ENCODE data around the gene TSPAN31. TPM values are rescaled to one million over a fixed set of nuclear protein-coding genes. Genes with fewer than 3 reads are reported as not detected.

TSPAN31 gene
- total and polyA plus RNA-seq, 2 of the 8 experiments (the other 6 are each of a cell fraction or from before 2014, with no cell fraction given) = 15.8 to 31.4 TPM

DNA sequence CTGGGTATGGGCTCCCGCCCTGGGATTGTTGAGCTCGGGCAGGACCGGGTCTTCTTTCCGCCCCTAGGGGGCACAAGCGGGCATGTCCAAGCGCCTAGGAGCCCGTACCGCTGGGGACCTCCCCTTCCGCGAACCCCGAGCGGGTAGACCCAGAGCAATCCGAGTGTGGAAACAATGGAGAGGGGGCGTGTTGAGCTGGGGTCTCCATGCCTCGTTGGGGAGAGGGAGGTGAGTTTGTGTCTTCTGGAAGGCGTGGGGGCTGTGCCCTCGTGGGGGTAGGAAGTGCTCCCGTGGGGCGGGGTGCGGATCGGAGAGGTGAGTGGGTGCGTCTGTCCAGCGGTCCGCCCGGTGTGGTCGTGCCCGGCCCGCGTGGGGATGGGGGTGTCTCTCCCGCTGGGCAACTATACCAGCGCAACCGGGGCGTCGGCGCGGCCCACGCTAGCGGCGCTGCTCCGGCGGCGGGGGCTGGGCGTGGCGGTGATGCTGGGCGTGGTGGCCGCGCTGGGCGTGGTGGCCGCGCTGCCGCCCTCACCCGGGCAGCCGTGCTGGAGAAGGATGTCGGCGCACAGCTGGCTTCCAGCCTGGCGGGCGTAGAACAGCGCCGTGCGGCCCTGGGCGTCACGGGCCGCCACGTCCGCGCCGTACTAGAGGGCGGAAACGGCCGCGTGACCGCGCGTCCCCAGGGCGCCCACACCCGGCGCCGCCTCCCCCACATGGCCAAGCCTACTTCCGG is 18.5 kb upstream of the TSPAN31 start:
- Histone ChIP-seq H2AFZ (ENCODE audit: low read length) (no peak overlapping the region), H3K14ac (ENCODE audit: insufficient read length) (no peak overlapping the region), H3K4me2 (ENCODE audit: insufficient read depth in 1 of 2, low read depth in 2 of 2, low read length in 2 of 2) (peak overlapping the region; percentile 52 to 95), H2BK20ac (ENCODE audit: low read length) (no peak overlapping the region), H3K4ac (replicated peaks; ENCODE audit: insufficient read length, low read depth, low read length) (no peak overlapping the region), H4K5ac (ENCODE audit: insufficient read length, low read depth, low read length) (no peak overlapping the region), H2BK12ac (ENCODE audit: low read depth, low read length) (peak overlapping the region; percentile 75; the same call in 1 of the 2 replicates), H2BK120ac (replicated peaks; ENCODE audit: low read depth, low read length) (no peak overlapping the region), H3K56ac (replicated peaks; ENCODE audit: insufficient read length, low read depth, low read length) (no peak overlapping the region), H3K23me2 (ENCODE audit: low read depth, low read length) (peaks cover 12% of the 10 kb centered on the region; the same call in 1 of the 2 replicates), H4K91ac (replicated peaks; ENCODE audit: insufficient read length, low read length) (peak overlapping the region; percentile 63), H3K23ac (ENCODE audit: insufficient read length) (no peak overlapping the region), H3K79me1 (ENCODE audit: low read depth, low read length) (no peaks in the 10 kb centered on the region), H3K79me2 (ENCODE audit: control insufficient read depth in 1 of 2, insufficient read depth in 2 of 2, low read length in 2 of 2) (no peaks in the 10 kb centered on the region), H4K8ac (ENCODE audit: extremely low read depth, insufficient read depth, low read length) (no peak overlapping the region), H3K9me3 (ENCODE audit: insufficient read depth in 2 of 2, low read depth in 1 of 2, low read length in 1 of 2) (no peaks in the 10 kb centered on the region), H3K4me3 (ENCODE audit: extremely low read depth in 1 of 4, insufficient read depth in 2 of 4, low read depth in 3 of 4, low read length in 4 of 4) (peak overlapping the region; percentile 51 to 82 (median 65)), H4K20me1 (replicated peaks in 1 of 2; ENCODE audit: control insufficient read depth in 1 of 2, insufficient read depth in 2 of 2, low read length in 2 of 2) (peaks cover 2 to 7% of the 10 kb centered on the region in 2 experiments), H3K4me1 (replicated peaks in 1 of 4; ENCODE audit: control insufficient read depth in 3 of 4, insufficient read depth in 4 of 4, low read length in 3 of 4) (peaks cover 0 to 20% (median 13%) of the 10 kb centered on the region in 4 experiments; a peak in 5 of 7 replicates), H3K27ac (ENCODE audit: low read depth, low read length) (no peak overlapping the region), H3K36me3 (ENCODE audit: control insufficient read depth in 2 of 4, insufficient read depth in 4 of 4, low read length in 3 of 4) (no peaks in the 10 kb centered on the region), H2BK5ac (ENCODE audit: low read depth, low read length) (no peak overlapping the region; the same call in 1 of the 2 replicates), H3K27me3 (replicated peaks in 1 of 4; ENCODE audit: control insufficient read depth in 3 of 4, extremely low read depth in 1 of 4, insufficient read depth in 3 of 4, low read length in 3 of 4) (peaks cover 19 to 70% (median 50%) of the 10 kb centered on the region in 4 experiments), H2BK15ac (ENCODE audit: low read length) (no peak overlapping the region), H2AK5ac (ENCODE audit: low read depth, low read length) (no peak overlapping the region), H3K9ac (replicated peaks in 1 of 4; ENCODE audit: extremely low read depth in 1 of 4, low read depth in 3 of 4, low read length in 3 of 4) (no peak overlapping the region), H3K18ac (ENCODE audit: extremely low read depth, low read length) (no peak overlapping the region)
- 4% methylated on average over 73 of the region's 79 CpGs; no CpG with 5 or more reads in 1 of the 2 experiments for WGBS, 2 experiments (ENCODE audit: extremely low coverage in 1 of 2, insufficient coverage in 1 of 2, insufficient read length in 1 of 2, insufficient replicate concordance in 2 of 2, low coverage in 1 of 2, low lambda C conversion rate in 2 of 2, missing lambda C conversion rate in 1 of 2)
- CTCF ChIA-PET (ENCODE audit: partially characterized antibody) = interaction anchor here (0.6 to 11.7 kb wide), 33 partner anchors 10 to 654 kb away, joined by 3 to 149 read pairs (median 4); partner anchors contain the start of genes AGAP2, B4GALNT1, OS9 and TSPAN31
- DNase-seq (ENCODE audit: low read depth in 1 of 2, low spot score in 2 of 2) (peak; percentile 65 to 95), FAIRE-seq (no peak)
- POLR2A ChIA-PET (ENCODE audit: partially characterized antibody) = interaction anchor here (0.5 to 7.4 kb wide), 11 partner anchors 11 to 152 kb away, joined by 3 to 59 read pairs (median 4); partner anchors contain the start of genes AGAP2, B4GALNT1 and TSPAN31
- no peak for TF ChIP-seq CBX5 (IDR thresholded peaks at IDR 0.05; ENCODE audit: low read depth, low read length)
- TF ChIP-seq, protein P1, sequence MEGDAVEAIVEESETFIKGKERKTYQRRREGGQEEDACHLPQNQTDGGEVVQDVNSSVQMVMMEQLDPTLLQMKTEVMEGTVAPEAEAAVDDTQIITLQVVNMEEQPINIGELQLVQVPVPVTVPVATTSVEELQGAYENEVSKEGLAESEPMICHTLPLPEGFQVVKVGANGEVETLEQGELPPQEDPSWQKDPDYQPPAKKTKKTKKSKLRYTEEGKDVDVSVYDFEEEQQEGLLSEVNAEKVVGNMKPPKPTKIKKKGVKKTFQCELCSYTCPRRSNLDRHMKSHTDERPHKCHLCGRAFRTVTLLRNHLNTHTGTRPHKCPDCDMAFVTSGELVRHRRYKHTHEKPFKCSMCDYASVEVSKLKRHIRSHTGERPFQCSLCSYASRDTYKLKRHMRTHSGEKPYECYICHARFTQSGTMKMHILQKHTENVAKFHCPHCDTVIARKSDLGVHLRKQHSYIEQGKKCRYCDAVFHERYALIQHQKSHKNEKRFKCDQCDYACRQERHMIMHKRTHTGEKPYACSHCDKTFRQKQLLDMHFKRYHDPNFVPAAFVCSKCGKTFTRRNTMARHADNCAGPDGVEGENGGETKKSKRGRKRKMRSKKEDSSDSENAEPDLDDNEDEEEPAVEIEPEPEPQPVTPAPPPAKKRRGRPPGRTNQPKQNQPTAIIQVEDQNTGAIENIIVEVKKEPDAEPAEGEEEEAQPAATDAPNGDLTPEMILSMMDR (IDR thresholded peaks at IDR 0.05; ENCODE audit: control extremely low read depth in 1 of 3, insufficient read depth in 1 of 3, low read depth in 1 of 3, low read length in 3 of 3) = peak; percentile 70 to 85 (median 81)
- peak; percentile 43 to 63; a peak in 3 of 4 replicates for TF ChIP-seq RAD21 (IDR thresholded peaks at IDR 0.05 in 1 of 2, conservative IDR thresholded peaks at IDR 0.05 in 1 of 2; ENCODE audit: low read depth in 2 of 2, low read length in 2 of 2)
- TF ChIP-seq ZNF274 (IDR thresholded peaks at IDR 0.05; ENCODE audit: borderline replicate concordance, extremely low read depth, low read length) = no peak
- TF ChIP-seq TBP (IDR thresholded peaks at IDR 0.05; ENCODE audit: low read depth, low read length) = 0 out of 2 replicates have a peak, but pooled peaks have one; percentile 11
- TF ChIP-seq, protein P2, sequence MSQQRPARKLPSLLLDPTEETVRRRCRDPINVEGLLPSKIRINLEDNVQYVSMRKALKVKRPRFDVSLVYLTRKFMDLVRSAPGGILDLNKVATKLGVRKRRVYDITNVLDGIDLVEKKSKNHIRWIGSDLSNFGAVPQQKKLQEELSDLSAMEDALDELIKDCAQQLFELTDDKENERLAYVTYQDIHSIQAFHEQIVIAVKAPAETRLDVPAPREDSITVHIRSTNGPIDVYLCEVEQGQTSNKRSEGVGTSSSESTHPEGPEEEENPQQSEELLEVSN (IDR thresholded peaks at IDR 0.05) = 0 out of 2 replicates have a peak, but pooled peaks have one; percentile 45
- 0 out of 2 replicates have a peak, but pooled peaks have one; percentile 41 for TF ChIP-seq GABPA (IDR thresholded peaks at IDR 0.05; ENCODE audit: borderline replicate concordance, insufficient read depth, low read length)

Data from H1 (cell line).